Measurements from ENCODE around the gene SYT1.

SYT1 gene

GRCh38 chr12:79058342-79058741 is 193.8 kb downstream of the SYT1 start:
- Histone ChIP-seq H3K27ac (no peak overlapping the region), H3K9ac (ENCODE audit: insufficient read length) (no peak overlapping the region), H3K9me3 (ENCODE audit: low read depth, low read length) (no peaks in the 10 kb centered on the region), H3K36me3 (ENCODE audit: insufficient read depth, low read length) (no peaks in the 10 kb centered on the region), H3K4me3 (no peak overlapping the region)
- no peak for DNase-seq (ENCODE audit: low read depth, low spot score)
- TF ChIP-seq POLR2AphosphoS5 (IDR thresholded peaks at IDR 0.05; ENCODE audit: borderline replicate concordance, low read depth, low read length) (no peak), EZH2 (IDR thresholded peaks at IDR 0.05) (no peak), FOXP2 (optimal IDR thresholded peaks at IDR 0.05; ENCODE audit: control extremely low read depth, extremely low read length, insufficient read depth) (no peak)

GRCh38 chr12:79059557-79059956 is 195.0 kb downstream of the SYT1 start:
- Histone ChIP-seq H3K36me3 (ENCODE audit: insufficient read depth, low read length) (no peaks in the 10 kb centered on the region), H3K9ac (ENCODE audit: insufficient read length) (no peak overlapping the region), H3K27ac (no peak overlapping the region), H3K9me3 (ENCODE audit: low read depth, low read length) (no peaks in the 10 kb centered on the region), H3K4me3 (no peak overlapping the region)
- no peak for TF ChIP-seq EZH2 (IDR thresholded peaks at IDR 0.05)
- TF ChIP-seq POLR2AphosphoS5 (IDR thresholded peaks at IDR 0.05; ENCODE audit: borderline replicate concordance, low read depth, low read length), result no peak
- no peak for TF ChIP-seq FOXP2 (optimal IDR thresholded peaks at IDR 0.05; ENCODE audit: control extremely low read depth, extremely low read length, insufficient read depth)
- DNase-seq (ENCODE audit: low read depth, low spot score), result no peak

GRCh38 chr12:79063258-79063657 is 198.7 kb downstream of the SYT1 start:
- peak; percentile 82 for DNase-seq (ENCODE audit: low read depth, low spot score)
- TF ChIP-seq EZH2 (IDR thresholded peaks at IDR 0.05), result no peak
- no peak for TF ChIP-seq FOXP2 (optimal IDR thresholded peaks at IDR 0.05; ENCODE audit: control extremely low read depth, extremely low read length, insufficient read depth)
- TF ChIP-seq POLR2AphosphoS5 (IDR thresholded peaks at IDR 0.05; ENCODE audit: borderline replicate concordance, low read depth, low read length), result no peak
- Histone ChIP-seq H3K4me3 (peak overlapping the region; percentile 6; the same call in 1 of the 2 replicates), H3K36me3 (ENCODE audit: insufficient read depth, low read length) (no peaks in the 10 kb centered on the region), H3K9me3 (ENCODE audit: low read depth, low read length) (no peaks in the 10 kb centered on the region), H3K9ac (ENCODE audit: insufficient read length) (no peak overlapping the region), H3K27ac (peak overlapping the region; percentile 70)

GRCh38 chr12:79067977-79068376 is 203.4 kb downstream of the SYT1 start:
- H3K36me3 ChIP-seq (ENCODE audit: insufficient read depth, low read length), result no peaks in the 10 kb centered on the region
- DNase-seq (ENCODE audit: low read depth, low spot score), result no peak
- H3K27ac ChIP-seq, result peak overlapping the region; percentile 90
- no peaks in the 10 kb centered on the region for H3K9me3 ChIP-seq (ENCODE audit: low read depth, low read length)
- TF ChIP-seq EZH2 (IDR thresholded peaks at IDR 0.05), result no peak
- TF ChIP-seq FOXP2 (optimal IDR thresholded peaks at IDR 0.05; ENCODE audit: control extremely low read depth, extremely low read length, insufficient read depth), result no peak
- no peak for TF ChIP-seq POLR2AphosphoS5 (IDR thresholded peaks at IDR 0.05; ENCODE audit: borderline replicate concordance, low read depth, low read length)
- H3K9ac ChIP-seq (ENCODE audit: insufficient read length), result no peak overlapping the region
- H3K4me3 ChIP-seq, result 0 out of 2 replicates have a peak overlapping the region, but pooled peaks have one; percentile 24

- H3K36me3 ChIP-seq (ENCODE audit: insufficient read depth, low read length), result no peaks in the 10 kb centered on the region
- H3K27ac ChIP-seq, result peak overlapping the region; percentile 90
- H3K4me3 ChIP-seq, result peak overlapping the region; percentile 24; the same call in 1 of the 2 replicates
- H3K9ac ChIP-seq (ENCODE audit: insufficient read length), result no peak overlapping the region
- H3K9me3 ChIP-seq (ENCODE audit: low read depth, low read length), result no peaks in the 10 kb centered on the region
- TF ChIP-seq EZH2 (IDR thresholded peaks at IDR 0.05) (no peak), POLR2AphosphoS5 (IDR thresholded peaks at IDR 0.05; ENCODE audit: borderline replicate concordance, low read depth, low read length) (no peak), FOXP2 (optimal IDR thresholded peaks at IDR 0.05; ENCODE audit: control extremely low read depth, extremely low read length, insufficient read depth) (no peak)
- DNase-seq (ENCODE audit: low read depth, low spot score), result no peak
These were observed 204.4 kb downstream of the SYT1 start for GRCh38 chr12:79069009-79069408.

GRCh38 chr12:79071498-79071897 is 206.9 kb downstream of the SYT1 start:
- peak overlapping the region; percentile 73 for H3K27ac ChIP-seq
- peak; percentile 66 for DNase-seq (ENCODE audit: low read depth, low spot score)
- no peaks in the 10 kb centered on the region for H3K36me3 ChIP-seq (ENCODE audit: insufficient read depth, low read length)
- H3K9me3 ChIP-seq (ENCODE audit: low read depth, low read length), result no peaks in the 10 kb centered on the region
- TF ChIP-seq EZH2 (IDR thresholded peaks at IDR 0.05), result no peak
- TF ChIP-seq FOXP2 (optimal IDR thresholded peaks at IDR 0.05; ENCODE audit: control extremely low read depth, extremely low read length, insufficient read depth), result no peak
- no peak for TF ChIP-seq POLR2AphosphoS5 (IDR thresholded peaks at IDR 0.05; ENCODE audit: borderline replicate concordance, low read depth, low read length)
- H3K9ac ChIP-seq (ENCODE audit: insufficient read length), result no peak overlapping the region
- H3K4me3 ChIP-seq, result peak overlapping the region; percentile 0; the same call in 1 of the 2 replicates

- H3K9ac ChIP-seq (ENCODE audit: insufficient read length), result no peak overlapping the region
- no peak for TF ChIP-seq POLR2AphosphoS5 (IDR thresholded peaks at IDR 0.05; ENCODE audit: borderline replicate concordance, low read depth, low read length)
- TF ChIP-seq EZH2 (IDR thresholded peaks at IDR 0.05), result no peak
- no peak for TF ChIP-seq FOXP2 (optimal IDR thresholded peaks at IDR 0.05; ENCODE audit: control extremely low read depth, extremely low read length, insufficient read depth)
- H3K9me3 ChIP-seq (ENCODE audit: low read depth, low read length), result no peaks in the 10 kb centered on the region
- DNase-seq (ENCODE audit: low read depth, low spot score), result no peak
- H3K27ac ChIP-seq, result no peak overlapping the region
- H3K36me3 ChIP-seq (ENCODE audit: insufficient read depth, low read length), result no peaks in the 10 kb centered on the region
- no peak overlapping the region for H3K4me3 ChIP-seq
These were observed 208.9 kb downstream of the SYT1 start for GRCh38 chr12:79073506-79073905.

- Histone ChIP-seq H3K36me3 (ENCODE audit: insufficient read depth, low read length) (no peaks in the 10 kb centered on the region), H3K9me3 (ENCODE audit: low read depth, low read length) (no peaks in the 10 kb centered on the region), H3K9ac (ENCODE audit: insufficient read length) (no peak overlapping the region), H3K27ac (no peak overlapping the region), H3K4me3 (no peak overlapping the region)
- TF ChIP-seq FOXP2 (optimal IDR thresholded peaks at IDR 0.05; ENCODE audit: control extremely low read depth, extremely low read length, insufficient read depth) (no peak), POLR2AphosphoS5 (IDR thresholded peaks at IDR 0.05; ENCODE audit: borderline replicate concordance, low read depth, low read length) (no peak), EZH2 (IDR thresholded peaks at IDR 0.05) (no peak)
- no peak for DNase-seq (ENCODE audit: low read depth, low spot score)
These were observed 218.0 kb downstream of the SYT1 start for GRCh38 chr12:79082595-79082994.

- H3K9ac ChIP-seq (ENCODE audit: insufficient read length), result no peak overlapping the region
- H3K4me3 ChIP-seq, result no peak overlapping the region
- TF ChIP-seq POLR2AphosphoS5 (IDR thresholded peaks at IDR 0.05; ENCODE audit: borderline replicate concordance, low read depth, low read length) (no peak), EZH2 (IDR thresholded peaks at IDR 0.05) (no peak), FOXP2 (optimal IDR thresholded peaks at IDR 0.05; ENCODE audit: control extremely low read depth, extremely low read length, insufficient read depth) (no peak)
- no peak for DNase-seq (ENCODE audit: low read depth, low spot score)
- no peaks in the 10 kb centered on the region for H3K9me3 ChIP-seq (ENCODE audit: low read depth, low read length)
- H3K36me3 ChIP-seq (ENCODE audit: insufficient read depth, low read length), result no peaks in the 10 kb centered on the region
- no peak overlapping the region for H3K27ac ChIP-seq
These were observed 218.6 kb downstream of the SYT1 start for GRCh38 chr12:79083181-79083580.
